IMR-90 (cell line): ENCODE results near the gene SLC39A2.

ENCODE experiments used
- CEBPB ChIP-seq: IDR thresholded peaks from 2 replicates; pipeline ENCODE4 v1.6.1; 2012; ENCODE audit warnings: low read depth, low read length, improper control_type of control experiment
- CHD1 ChIP-seq: IDR thresholded peaks from 2 replicates; pipeline ENCODE4 v1.6.1; 2012; ENCODE audit warnings: low read depth, low read length, improper control_type of control experiment
- CTCF ChIP-seq: conservative IDR thresholded peaks from 2 replicates; pipeline ENCODE4 v1.5.1; 2012; ENCODE audit warnings: mild to moderate bottlenecking, low read depth, low read length, improper control_type of control experiment
- FOS ChIP-seq: fragments of 150-350 bp; IDR thresholded peaks from 2 replicates; pipeline ENCODE4 v1.6.1; 2016; ENCODE audit warnings: low read depth, low read length
- MAFK ChIP-seq: IDR thresholded peaks from 2 replicates; pipeline ENCODE4 v1.6.1; 2012; ENCODE audit warnings: low read depth, low read length, improper control_type of control experiment
- MXI1 ChIP-seq: IDR thresholded peaks from 2 replicates; pipeline ENCODE4 v1.6.1; 2012; ENCODE audit warnings: low read depth, mild to moderate bottlenecking, low read length, moderate library complexity, borderline replicate concordance
- NFE2L2 ChIP-seq: fragments of 150-350 bp; IDR thresholded peaks from 2 replicates; pipeline ENCODE4 v1.6.1; 2016; ENCODE audit warnings: low read depth, mild to moderate bottlenecking, low read length
- POLR2A ChIP-seq: IDR thresholded peaks from 2 replicates; pipeline ENCODE4 v1.6.1; 2012; ENCODE audit warnings: mild to moderate bottlenecking, low read depth, low read length
- RCOR1 ChIP-seq: IDR thresholded peaks from 2 replicates; pipeline ENCODE4 v1.6.1; 2012; ENCODE audit warnings: mild to moderate bottlenecking, low read length, improper control_type of control experiment; ENCODE audit not compliant: insufficient replicate concordance
- RFX5 ChIP-seq: IDR thresholded peaks from 2 replicates; pipeline ENCODE4 v1.8.0; 2012; ENCODE audit warnings: low read depth, mild to moderate bottlenecking, low read length, moderate library complexity
- SMC3 ChIP-seq: fragments of 150-350 bp; IDR thresholded peaks from 2 replicates; pipeline ENCODE4 v1.6.1; 2016; ENCODE audit warnings: low read depth, mild to moderate bottlenecking, antibody characterized with exemption, low read length, moderate library complexity
- TF ChIP-seq, protein P1 (sequence below): fragments of 150-350 bp; IDR thresholded peaks from 2 replicates; pipeline ENCODE4 v1.6.1; 2017; ENCODE audit warnings: mild to moderate bottlenecking, antibody characterized with exemption, low read length, low read depth
- TF ChIP-seq, protein P2 (sequence below): fragments of 150-350 bp; IDR thresholded peaks from 2 replicates; pipeline ENCODE4 v1.6.1; 2016; ENCODE audit warnings: low read depth, mild to moderate bottlenecking, low read length, moderate library complexity, borderline replicate concordance

- TF ChIP-seq CTCF (no peak), SMC3 (no peak), POLR2A (no peak), FOS (no peak), MAFK (no peak), CEBPB (no peak), RFX5 (no peak), CHD1 (no peak), RCOR1 (no peak), MXI1 (no peak), NFE2L2 (no peak)
- TF ChIP-seq, protein P1, sequence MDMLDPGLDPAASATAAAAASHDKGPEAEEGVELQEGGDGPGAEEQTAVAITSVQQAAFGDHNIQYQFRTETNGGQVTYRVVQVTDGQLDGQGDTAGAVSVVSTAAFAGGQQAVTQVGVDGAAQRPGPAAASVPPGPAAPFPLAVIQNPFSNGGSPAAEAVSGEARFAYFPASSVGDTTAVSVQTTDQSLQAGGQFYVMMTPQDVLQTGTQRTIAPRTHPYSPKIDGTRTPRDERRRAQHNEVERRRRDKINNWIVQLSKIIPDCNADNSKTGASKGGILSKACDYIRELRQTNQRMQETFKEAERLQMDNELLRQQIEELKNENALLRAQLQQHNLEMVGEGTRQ = no peak
- TF ChIP-seq, protein P2, sequence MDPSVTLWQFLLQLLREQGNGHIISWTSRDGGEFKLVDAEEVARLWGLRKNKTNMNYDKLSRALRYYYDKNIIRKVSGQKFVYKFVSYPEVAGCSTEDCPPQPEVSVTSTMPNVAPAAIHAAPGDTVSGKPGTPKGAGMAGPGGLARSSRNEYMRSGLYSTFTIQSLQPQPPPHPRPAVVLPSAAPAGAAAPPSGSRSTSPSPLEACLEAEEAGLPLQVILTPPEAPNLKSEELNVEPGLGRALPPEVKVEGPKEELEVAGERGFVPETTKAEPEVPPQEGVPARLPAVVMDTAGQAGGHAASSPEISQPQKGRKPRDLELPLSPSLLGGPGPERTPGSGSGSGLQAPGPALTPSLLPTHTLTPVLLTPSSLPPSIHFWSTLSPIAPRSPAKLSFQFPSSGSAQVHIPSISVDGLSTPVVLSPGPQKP = no peak
These were observed 498 bp downstream of the SLC39A2 start for GRCh38 chr14:20999591-20999990.
